Measurements from ENCODE around the gene GPR12. TPM values are rescaled to one million over a fixed set of nuclear protein-coding genes. Genes with fewer than 3 reads are reported as not detected.

Gene GPR12
- total RNA-seq, 1 donor = not detected

- Histone ChIP-seq H3K27me3 (ENCODE audit: insufficient read depth, low read length) (peaks cover 9% of the 10 kb centered on the region), H3K27ac (ENCODE audit: low read depth, low read length) (no peak overlapping the region), H3K79me2 (ENCODE audit: insufficient read depth, low read length) (no peaks in the 10 kb centered on the region), H4K20me1 (ENCODE audit: insufficient read depth, low read length) (no peaks in the 10 kb centered on the region), H3K4me1 (ENCODE audit: insufficient read depth, low read length) (no peaks in the 10 kb centered on the region), H2AFZ (ENCODE audit: low read length) (no peak overlapping the region), H3K4me3 (ENCODE audit: insufficient read depth, low read length) (no peak overlapping the region), H3K9me3 (ENCODE audit: low read depth, low read length) (no peaks in the 10 kb centered on the region), H3K36me3 (ENCODE audit: insufficient read depth, low read length) (no peaks in the 10 kb centered on the region), H3K4me2 (ENCODE audit: insufficient read depth, low read length) (no peak overlapping the region)
- no peak for DNase-seq (ENCODE audit: insufficient read length, low spot score, missing footprints)
- no peak for TF ChIP-seq CTCF (IDR thresholded peaks at IDR 0.05; ENCODE audit: extremely low read depth, low read depth, low read length)
Observed at GRCh38 chr13:26710166-26710565, 50.4 kb downstream of the GPR12 start.

GRCh38 chr13:26709461-26709860 is 51.1 kb downstream of the GPR12 start:
- Histone ChIP-seq H3K9me3 (ENCODE audit: low read depth, low read length) (no peaks in the 10 kb centered on the region), H2AFZ (ENCODE audit: low read length) (no peak overlapping the region), H4K20me1 (ENCODE audit: insufficient read depth, low read length) (no peaks in the 10 kb centered on the region), H3K36me3 (ENCODE audit: insufficient read depth, low read length) (no peaks in the 10 kb centered on the region), H3K27me3 (ENCODE audit: insufficient read depth, low read length) (peaks cover 9% of the 10 kb centered on the region), H3K79me2 (ENCODE audit: insufficient read depth, low read length) (no peaks in the 10 kb centered on the region), H3K27ac (ENCODE audit: low read depth, low read length) (no peak overlapping the region), H3K4me1 (ENCODE audit: insufficient read depth, low read length) (no peaks in the 10 kb centered on the region), H3K4me2 (ENCODE audit: insufficient read depth, low read length) (no peak overlapping the region), H3K4me3 (ENCODE audit: insufficient read depth, low read length) (no peak overlapping the region)
- no peak for TF ChIP-seq CTCF (IDR thresholded peaks at IDR 0.05; ENCODE audit: extremely low read depth, low read depth, low read length)
- no peak for DNase-seq (ENCODE audit: insufficient read length, low spot score, missing footprints)

- no peaks in the 10 kb centered on the region for H3K4me1 ChIP-seq (ENCODE audit: insufficient read depth, low read length)
- H4K20me1 ChIP-seq (ENCODE audit: insufficient read depth, low read length) = no peaks in the 10 kb centered on the region
- H3K79me2 ChIP-seq (ENCODE audit: insufficient read depth, low read length) = no peaks in the 10 kb centered on the region
- no peak overlapping the region for H3K4me3 ChIP-seq (ENCODE audit: insufficient read depth, low read length)
- peaks cover 16% of the 10 kb centered on the region for H3K27me3 ChIP-seq (ENCODE audit: insufficient read depth, low read length)
- DNase-seq (ENCODE audit: insufficient read length, low spot score, missing footprints) = no peak
- H3K9me3 ChIP-seq (ENCODE audit: low read depth, low read length) = no peaks in the 10 kb centered on the region
- no peak for TF ChIP-seq CTCF (IDR thresholded peaks at IDR 0.05; ENCODE audit: extremely low read depth, low read depth, low read length)
- no peak overlapping the region for H3K4me2 ChIP-seq (ENCODE audit: insufficient read depth, low read length)
- no peak overlapping the region for H3K27ac ChIP-seq (ENCODE audit: low read depth, low read length)
- H2AFZ ChIP-seq (ENCODE audit: low read length) = no peak overlapping the region
- no peaks in the 10 kb centered on the region for H3K36me3 ChIP-seq (ENCODE audit: insufficient read depth, low read length)
Observed at GRCh38 chr13:26708007-26708297, 52.6 kb downstream of the GPR12 start.

- peak; percentile 69 for TF ChIP-seq CTCF (IDR thresholded peaks at IDR 0.05; ENCODE audit: extremely low read depth, low read depth, low read length)
- H3K36me3 ChIP-seq (ENCODE audit: insufficient read depth, low read length) = no peaks in the 10 kb centered on the region
- H3K9me3 ChIP-seq (ENCODE audit: low read depth, low read length) = no peaks in the 10 kb centered on the region
- no peak overlapping the region for H3K4me2 ChIP-seq (ENCODE audit: insufficient read depth, low read length)
- H3K4me1 ChIP-seq (ENCODE audit: insufficient read depth, low read length) = no peaks in the 10 kb centered on the region
- peak; percentile 66 for DNase-seq (ENCODE audit: insufficient read length, low spot score, missing footprints)
- H3K27me3 ChIP-seq (ENCODE audit: insufficient read depth, low read length) = peaks cover 22% of the 10 kb centered on the region
- no peaks in the 10 kb centered on the region for H4K20me1 ChIP-seq (ENCODE audit: insufficient read depth, low read length)
- H3K4me3 ChIP-seq (ENCODE audit: insufficient read depth, low read length) = no peak overlapping the region
- H3K79me2 ChIP-seq (ENCODE audit: insufficient read depth, low read length) = no peaks in the 10 kb centered on the region
- no peak overlapping the region for H2AFZ ChIP-seq (ENCODE audit: low read length)
- no peak overlapping the region for H3K27ac ChIP-seq (ENCODE audit: low read depth, low read length)
Observed at GRCh38 chr13:26707122-26708006, 53.2 kb downstream of the GPR12 start.

Measured in osteoblast (primary cell).